ENCODE measurements around the gene TATDN2. TPM values are rescaled to one million over a fixed set of nuclear protein-coding genes. Genes with fewer than 3 reads are reported as not detected.

The TATDN2 gene
- total RNA-seq, 1 donor from 2014 or later = 36.0 TPM

- intact Hi-C loops (cut with DNase I) = no loop called here
- Histone ChIP-seq H3K4me1 (peaks cover 7% of the 10 kb centered on the region), H3K9me3 (no peaks in the 10 kb centered on the region), H3K27me3 (ENCODE audit: low read depth) (no peaks in the 10 kb centered on the region), H3K27ac (no peak overlapping the region), H3K36me3 (peaks cover 35% of the 10 kb centered on the region), H3K4me3 (no peak overlapping the region)
- TF ChIP-seq CTCF (IDR thresholded peaks at IDR 0.05) = no peak
- ATAC-seq (no peak), DNase-seq (no peak)
Measured at GRCh38 chr3:10289077-10289476, 40.8 kb downstream of the TATDN2 start.

DNA sequence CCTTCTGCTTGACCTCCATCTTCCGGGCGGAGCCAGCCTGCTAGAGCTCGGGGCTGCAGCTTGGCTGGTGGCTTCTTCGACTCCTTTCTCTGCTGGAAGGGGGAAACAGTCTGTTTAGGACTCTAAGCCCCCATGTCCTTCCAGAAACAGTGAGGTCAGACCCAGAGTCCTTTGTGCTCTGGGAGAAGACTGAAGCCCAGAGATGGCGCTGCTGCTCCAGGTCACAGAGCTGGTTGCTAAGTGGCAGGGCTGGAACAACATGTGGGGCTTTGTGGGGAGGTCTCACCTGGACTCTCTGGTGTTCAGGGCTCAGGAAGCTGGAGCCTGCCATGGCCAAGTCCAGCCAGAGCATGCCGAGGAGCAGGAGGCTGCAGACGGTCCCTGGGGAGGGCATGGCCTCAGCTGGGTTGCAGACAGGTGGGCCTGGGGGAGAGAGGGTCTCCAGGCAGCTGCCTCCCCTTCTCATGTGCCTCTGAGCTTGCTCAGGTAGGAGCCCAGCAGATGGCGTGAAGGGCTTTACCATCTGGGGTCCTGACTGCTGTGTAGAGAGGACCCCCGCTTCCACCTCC, 41.6 kb downstream of the TATDN2 start:
- no peak overlapping the region for H3K27ac ChIP-seq
- peaks cover 7% of the 10 kb centered on the region for H3K4me1 ChIP-seq
- intact Hi-C loops (cut with DNase I) = no loop called here
- ATAC-seq (no peak), DNase-seq (no peak)
- H3K9me3 ChIP-seq = no peaks in the 10 kb centered on the region
- peaks cover 32% of the 10 kb centered on the region for H3K36me3 ChIP-seq
- H3K4me3 ChIP-seq = no peak overlapping the region
- TF ChIP-seq CTCF (IDR thresholded peaks at IDR 0.05) = no peak
- no peaks in the 10 kb centered on the region for H3K27me3 ChIP-seq (ENCODE audit: low read depth)

- ATAC-seq (no peak), DNase-seq (no peak)
- Histone ChIP-seq H3K9me3 (no peaks in the 10 kb centered on the region), H3K27ac (no peak overlapping the region), H3K36me3 (peaks cover 34% of the 10 kb centered on the region), H3K4me1 (peaks cover 7% of the 10 kb centered on the region), H3K27me3 (ENCODE audit: low read depth) (no peaks in the 10 kb centered on the region), H3K4me3 (no peak overlapping the region)
- intact Hi-C loops (cut with DNase I) = no loop called here
- TF ChIP-seq CTCF (IDR thresholded peaks at IDR 0.05) = no peak
Measured at GRCh38 chr3:10290481-10291176, 42.4 kb downstream of the TATDN2 start.

- Histone ChIP-seq H3K36me3 (peaks cover 32% of the 10 kb centered on the region), H3K4me1 (peaks cover 7% of the 10 kb centered on the region), H3K4me3 (no peak overlapping the region), H3K27ac (no peak overlapping the region), H3K9me3 (no peaks in the 10 kb centered on the region), H3K27me3 (ENCODE audit: low read depth) (no peaks in the 10 kb centered on the region)
- ATAC-seq (no peak), DNase-seq (no peak)
- TF ChIP-seq CTCF (IDR thresholded peaks at IDR 0.05) = no peak
- intact Hi-C loops (cut with DNase I) = no loop called here
Measured at GRCh38 chr3:10291641-10292040, 43.4 kb downstream of the TATDN2 start.

DNA sequence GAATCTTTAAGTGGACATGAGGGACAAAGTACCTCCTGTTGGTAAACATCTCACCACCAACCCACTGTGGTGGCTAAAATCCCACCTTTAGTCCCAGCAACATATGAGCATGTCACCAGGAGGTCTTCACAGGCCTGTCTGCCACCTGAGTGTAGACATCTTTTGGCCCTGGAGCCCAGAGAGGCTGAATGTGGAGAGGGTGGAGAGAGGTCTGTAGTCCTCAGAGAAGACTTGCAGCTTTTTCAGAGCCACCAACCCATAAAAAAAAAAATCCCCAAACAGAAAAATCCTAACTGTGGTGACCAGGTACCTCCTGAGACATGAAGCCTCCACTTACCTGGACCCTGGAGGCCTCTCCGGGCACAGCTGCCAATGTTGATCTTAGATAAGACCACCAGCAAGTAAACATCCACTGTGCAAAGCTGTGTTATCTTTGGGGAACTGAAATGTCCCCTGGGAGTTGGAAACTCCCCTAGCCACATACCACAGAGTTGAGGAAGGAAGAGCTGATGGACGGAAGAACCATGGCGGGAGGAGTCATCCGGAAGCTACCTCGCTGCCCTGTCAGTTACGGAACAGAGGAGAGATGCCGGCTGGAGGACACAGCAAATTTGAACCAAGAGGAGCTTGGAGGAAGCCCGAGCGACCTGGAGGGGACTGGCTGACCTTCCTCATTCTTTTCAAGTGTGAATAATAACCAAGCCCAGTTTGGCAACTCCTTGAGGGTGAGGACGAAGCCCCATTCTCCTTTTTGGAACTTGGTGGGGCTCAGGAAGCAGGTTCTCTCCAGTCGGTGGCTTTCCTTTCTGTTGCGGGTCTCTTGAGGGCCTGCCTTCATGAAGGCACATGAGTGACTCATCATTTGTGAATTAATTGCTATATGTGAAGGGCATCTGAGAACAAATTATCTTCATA, 44.5 kb downstream of the TATDN2 start, which contains the start of gene GHRL:
Gene GHRL, minus strand, starts transcription at position 443 of the 915 bp plus-strand sequence. CDS start 2,767 bp downstream, outside the sequence.
- peak within 1 kb of the TSS; percentile 18 for H3K27ac ChIP-seq
- H3K4me3 ChIP-seq = no peak within 1 kb of the TSS

More for the DNA sequence above, 44.5 kb downstream of the TATDN2 start, which contains the start of gene GHRL:
- peak; percentile 56 to 59 for ATAC-seq
- intact Hi-C loops (cut with DNase I) = no loop called here
- no peaks in the 10 kb centered on the region for H3K27me3 ChIP-seq (ENCODE audit: low read depth)
- H3K4me1 ChIP-seq = peaks cover 7% of the 10 kb centered on the region
- DNase-seq = peak; percentile 49
- peaks cover 37% of the 10 kb centered on the region for H3K36me3 ChIP-seq
- H3K9me3 ChIP-seq = no peaks in the 10 kb centered on the region
- TF ChIP-seq CTCF (IDR thresholded peaks at IDR 0.05) = no peak

Measured in lower lobe of right lung (tissue), 2 donors.